Measurements from ENCODE around the gene RARS1. TPM values are rescaled to one million over a fixed set of nuclear protein-coding genes. Genes with fewer than 3 reads are reported as not detected.

Gene RARS1
- total RNA-seq, 1 donor from 2014 or later, result 143 TPM

- Histone ChIP-seq H3K36me3 (ENCODE audit: control insufficient read depth, insufficient read depth, low read length) (peaks cover 10% of the 10 kb centered on the region), H3K4me3 (ENCODE audit: low read depth, low read length) (no peak overlapping the region), H3K27me3 (ENCODE audit: control insufficient read depth, insufficient read depth, low read length) (no peaks in the 10 kb centered on the region)
- no peak for DNase-seq (ENCODE audit: low read depth)
- no peak for TF ChIP-seq CTCF (IDR thresholded peaks at IDR 0.05; ENCODE audit: insufficient read depth, low read length, poor library complexity, severe bottlenecking)
These were observed 16.5 kb upstream of the RARS1 start for GRCh38 chr5:168469816-168470215.

- no peaks in the 10 kb centered on the region for H3K27me3 ChIP-seq (ENCODE audit: control insufficient read depth, insufficient read depth, low read length)
- H3K4me3 ChIP-seq (ENCODE audit: low read depth, low read length), result no peak overlapping the region
- DNase-seq (ENCODE audit: low read depth), result no peak
- no peak for TF ChIP-seq CTCF (IDR thresholded peaks at IDR 0.05; ENCODE audit: insufficient read depth, low read length, poor library complexity, severe bottlenecking)
- H3K36me3 ChIP-seq (ENCODE audit: control insufficient read depth, insufficient read depth, low read length), result peaks cover 8% of the 10 kb centered on the region
These were observed 14.5 kb upstream of the RARS1 start for GRCh38 chr5:168471785-168472184.

- Histone ChIP-seq H3K27me3 (ENCODE audit: control insufficient read depth, insufficient read depth, low read length) (no peaks in the 10 kb centered on the region), H3K4me3 (ENCODE audit: low read depth, low read length) (no peak overlapping the region), H3K36me3 (ENCODE audit: control insufficient read depth, insufficient read depth, low read length) (peaks cover 8% of the 10 kb centered on the region)
- peak; percentile 86 for DNase-seq (ENCODE audit: low read depth)
- peak; percentile 47 for TF ChIP-seq CTCF (IDR thresholded peaks at IDR 0.05; ENCODE audit: insufficient read depth, low read length, poor library complexity, severe bottlenecking)
These were observed 13.9 kb upstream of the RARS1 start for GRCh38 chr5:168472329-168472728.

- no peak overlapping the region for H3K4me3 ChIP-seq (ENCODE audit: low read depth, low read length)
- no peak for TF ChIP-seq CTCF (IDR thresholded peaks at IDR 0.05; ENCODE audit: insufficient read depth, low read length, poor library complexity, severe bottlenecking)
- DNase-seq (ENCODE audit: low read depth), result no peak
- no peaks in the 10 kb centered on the region for H3K27me3 ChIP-seq (ENCODE audit: control insufficient read depth, insufficient read depth, low read length)
- H3K36me3 ChIP-seq (ENCODE audit: control insufficient read depth, insufficient read depth, low read length), result peaks cover 4% of the 10 kb centered on the region
These were observed 12.0 kb upstream of the RARS1 start for GRCh38 chr5:168474319-168474718.

- H3K4me3 ChIP-seq (ENCODE audit: low read depth, low read length), result no peak overlapping the region
- TF ChIP-seq CTCF (IDR thresholded peaks at IDR 0.05; ENCODE audit: insufficient read depth, low read length, poor library complexity, severe bottlenecking), result no peak
- no peak for DNase-seq (ENCODE audit: low read depth)
- peaks cover 2% of the 10 kb centered on the region for H3K36me3 ChIP-seq (ENCODE audit: control insufficient read depth, insufficient read depth, low read length)
- H3K27me3 ChIP-seq (ENCODE audit: control insufficient read depth, insufficient read depth, low read length), result no peaks in the 10 kb centered on the region
These were observed 9.2 kb upstream of the RARS1 start for GRCh38 chr5:168477060-168477459.

- Histone ChIP-seq H3K27me3 (ENCODE audit: control insufficient read depth, insufficient read depth, low read length) (no peaks in the 10 kb centered on the region), H3K4me3 (ENCODE audit: low read depth, low read length) (no peak overlapping the region), H3K36me3 (ENCODE audit: control insufficient read depth, insufficient read depth, low read length) (peaks cover 2% of the 10 kb centered on the region)
- no peak for DNase-seq (ENCODE audit: low read depth)
- no peak for TF ChIP-seq CTCF (IDR thresholded peaks at IDR 0.05; ENCODE audit: insufficient read depth, low read length, poor library complexity, severe bottlenecking)
These were observed 7.1 kb upstream of the RARS1 start for GRCh38 chr5:168479166-168479565.

Measured in kidney epithelial cell (primary cell).